HG03025 (cell line): Measurements from ENCODE around the gene DFFB.

Source experiments
- ATAC-seq: cut with Tn5 transposase; IDR thresholded peaks from one replicate; pipeline ENCODE4 v1.9.1; 2021; ENCODE audit warnings: mild to moderate bottlenecking, moderate library complexity; ENCODE audit not compliant: unreplicated experiment, low FRiP score

DFFB gene

DNA sequence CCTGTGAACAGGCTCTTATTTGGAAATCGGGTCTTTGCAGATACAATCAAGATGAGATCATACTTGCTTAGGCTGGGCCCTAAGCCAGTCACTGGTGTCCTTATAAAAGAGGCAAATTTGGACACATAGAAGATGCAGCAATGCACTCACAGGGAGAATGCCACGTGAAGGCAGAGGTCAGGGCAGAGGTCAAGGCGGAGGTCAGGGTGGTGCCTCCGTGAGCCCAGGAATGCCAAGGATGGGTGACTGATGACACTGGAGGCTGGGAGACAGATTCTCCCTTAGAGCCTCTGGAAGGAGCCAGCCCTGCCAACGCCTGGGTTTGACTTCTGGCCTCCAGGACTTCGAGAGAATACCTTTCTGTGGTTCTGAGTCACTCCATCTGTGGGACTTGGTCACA is 65.6 kb downstream of the DFFB start:
- ATAC-seq: no peak

DNA sequence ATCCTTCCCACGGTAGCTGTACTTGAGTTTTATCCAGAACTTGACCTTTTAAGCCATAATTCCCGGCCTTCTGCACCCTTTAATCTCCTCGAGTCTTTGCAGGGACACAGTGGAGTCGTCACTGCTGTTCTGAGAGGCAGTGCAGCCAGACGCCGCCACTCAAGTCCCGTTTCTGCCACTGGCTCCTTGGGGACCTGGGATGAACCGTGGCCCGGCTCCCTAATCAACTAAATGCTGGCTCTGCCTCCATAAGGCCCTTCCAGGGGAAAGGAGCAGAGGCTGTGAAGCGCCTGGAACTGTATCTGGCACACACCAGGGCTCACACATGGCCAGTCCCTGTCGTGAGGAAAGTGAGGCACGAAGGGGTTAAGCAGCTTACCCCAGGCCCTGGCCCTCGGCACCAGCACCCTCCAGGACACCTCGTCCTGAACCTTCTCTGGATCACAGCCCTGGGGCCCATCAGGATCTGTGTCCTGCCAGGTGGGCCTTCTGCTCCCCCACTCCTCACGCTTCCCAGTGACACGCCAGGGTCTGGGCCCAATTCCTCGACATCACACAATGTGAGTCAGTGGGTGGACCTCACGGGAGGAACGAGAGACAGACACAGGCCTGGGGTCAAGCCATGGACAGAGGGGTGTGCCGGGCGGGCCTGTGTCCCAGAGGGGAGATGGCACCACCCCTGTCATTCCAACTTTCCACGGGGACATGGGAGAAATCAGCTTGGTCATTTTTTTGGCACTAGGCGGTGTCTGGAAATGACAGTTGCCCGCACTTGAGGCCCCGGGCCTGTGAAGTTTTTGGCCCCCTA is 66.3 kb downstream of the DFFB start:
- ATAC-seq: no peak

DNA sequence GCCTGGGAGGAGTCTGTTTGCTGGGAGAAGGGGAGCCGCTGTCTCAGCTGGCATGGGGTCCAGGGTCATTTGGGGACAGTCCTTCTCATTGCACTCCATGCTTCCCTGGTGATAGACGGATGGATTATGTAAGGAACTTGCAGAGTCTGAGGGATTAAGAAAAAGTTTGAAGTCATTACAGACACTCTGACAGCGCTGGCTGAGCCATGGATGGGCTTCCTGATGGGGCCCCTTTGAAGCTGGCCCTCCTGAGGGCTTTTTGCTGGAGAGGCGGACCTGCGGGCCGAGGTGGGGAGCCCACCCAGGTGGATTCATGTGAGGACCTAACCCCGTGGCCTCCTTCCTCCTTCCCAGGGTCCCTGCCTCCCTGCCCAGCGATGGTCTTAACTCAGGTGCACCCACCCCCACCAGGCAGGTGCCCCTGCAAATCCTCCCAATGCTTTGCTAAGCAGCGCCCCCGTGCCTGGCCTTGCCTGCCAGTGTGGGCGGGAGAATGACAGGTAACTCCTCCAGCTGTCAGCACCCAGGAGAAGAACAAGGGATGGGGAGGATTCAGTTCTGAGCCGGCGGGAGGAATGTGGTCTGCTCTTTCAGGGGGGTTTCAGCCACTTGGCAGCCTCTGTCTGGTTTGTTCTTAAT is 67.0 kb downstream of the DFFB start:
- ATAC-seq: no peak

DNA sequence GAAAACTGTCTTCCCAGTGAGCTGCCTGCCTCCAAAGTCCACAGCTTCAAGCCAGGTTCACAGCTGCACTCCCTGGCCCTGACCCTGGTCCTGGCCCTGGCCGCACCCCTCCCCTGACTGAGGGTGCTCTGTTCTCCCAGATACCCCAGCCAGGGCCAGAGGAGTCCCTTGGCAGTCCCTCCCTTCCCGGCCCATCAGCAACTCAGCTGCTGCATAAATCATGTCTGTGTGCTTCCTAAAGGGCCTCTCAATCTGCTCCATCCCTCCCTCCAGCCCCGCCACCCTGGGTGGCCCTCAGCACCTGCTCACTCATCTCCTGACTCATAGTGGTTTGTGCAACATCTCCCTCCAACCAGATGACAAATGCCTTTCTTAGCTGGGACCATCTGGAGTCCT is 67.5 kb downstream of the DFFB start:
- no peak for ATAC-seq

DNA sequence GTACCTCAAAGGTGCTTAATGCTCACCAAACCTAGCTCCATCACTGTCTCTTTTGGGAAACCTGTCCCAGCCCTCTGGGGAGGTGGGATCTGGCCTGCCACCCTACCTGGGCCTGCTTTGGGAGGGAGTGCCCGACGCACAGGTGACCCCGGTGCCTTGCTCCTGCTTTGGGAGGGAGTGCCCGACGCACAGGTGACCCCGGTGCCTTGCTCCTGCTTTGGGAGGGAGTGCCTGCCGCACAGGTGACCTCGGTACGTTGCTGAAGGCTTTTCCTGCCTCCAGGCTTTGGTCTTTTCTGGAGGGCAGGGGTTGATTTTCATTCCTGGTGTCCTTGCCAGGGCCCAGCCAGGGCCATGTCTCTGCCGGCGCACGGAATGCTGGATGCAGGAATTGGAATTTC is 68.0 kb downstream of the DFFB start:
- no peak for ATAC-seq

DNA sequence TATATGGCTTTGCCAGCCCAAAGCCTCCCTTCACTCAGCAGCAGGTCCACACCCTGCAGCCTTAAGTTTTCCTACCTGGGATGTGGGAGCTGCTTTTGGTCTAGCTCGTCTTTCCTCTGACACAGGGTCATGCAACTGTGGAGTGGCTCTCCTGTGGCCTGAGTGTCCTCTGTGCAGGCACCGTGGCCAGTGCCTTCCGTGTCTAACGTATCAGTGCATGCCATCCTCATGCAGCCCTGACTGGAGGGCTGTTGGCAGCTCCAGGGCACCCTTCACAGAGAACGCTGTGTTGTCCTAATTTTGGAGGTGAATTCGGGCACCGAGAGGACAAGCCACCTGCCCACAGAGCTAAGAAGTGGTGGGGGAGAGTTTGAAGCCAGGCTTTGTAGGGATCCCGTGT is 68.5 kb downstream of the DFFB start:
- no peak for ATAC-seq

DNA sequence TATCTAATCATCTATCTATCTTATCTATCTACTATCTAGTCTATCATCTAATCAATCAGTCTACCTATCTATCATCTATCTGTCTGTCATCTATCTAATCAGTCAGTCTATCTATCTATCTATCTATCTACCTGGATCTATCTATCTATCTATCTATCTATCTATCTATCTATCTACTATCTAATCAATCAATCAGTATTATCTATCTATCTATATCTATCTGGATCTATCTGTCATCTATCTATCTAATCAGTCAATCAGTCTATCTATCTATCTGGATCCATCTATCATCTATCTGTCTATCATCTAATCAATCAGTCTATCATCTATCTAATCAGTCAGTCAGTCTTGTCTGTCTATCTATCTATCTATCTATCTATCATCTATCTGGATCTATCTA is 69.7 kb downstream of the DFFB start:
- ATAC-seq: no peak

DNA sequence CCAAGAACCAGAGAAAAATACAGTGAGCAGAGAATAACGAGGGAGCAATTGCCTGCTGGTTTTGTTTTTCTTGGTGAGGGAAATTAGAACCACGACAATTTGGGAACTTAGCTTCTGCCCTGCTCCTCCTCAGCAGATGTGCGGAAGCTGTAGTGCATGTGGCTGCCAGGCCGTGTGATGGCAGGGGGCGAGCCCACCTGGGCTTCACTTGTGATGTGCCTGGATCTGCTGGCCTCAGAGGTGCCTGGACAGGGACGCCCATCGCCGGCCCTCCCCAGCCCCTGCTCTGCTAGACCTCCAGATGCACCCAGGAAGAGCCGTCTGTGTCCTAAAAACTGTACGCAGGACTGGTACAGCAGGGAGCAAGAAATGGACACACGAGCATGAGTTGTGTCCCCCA is 71.3 kb downstream of the DFFB start:
- no peak for ATAC-seq

DNA sequence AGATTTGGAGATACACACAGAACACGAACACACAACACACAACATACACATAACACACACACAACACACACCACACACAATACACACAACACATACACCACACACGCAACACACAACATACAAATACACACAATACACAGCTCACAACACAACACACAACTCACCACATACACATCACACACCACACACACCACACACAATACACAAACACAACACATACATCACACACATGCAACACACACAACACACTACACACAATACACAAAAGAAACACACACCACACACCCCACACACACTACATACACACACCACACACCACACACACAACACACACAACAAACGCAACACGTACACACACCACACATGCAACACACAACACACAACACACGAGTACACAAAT is 71.8 kb downstream of the DFFB start:
- no peak for ATAC-seq

DNA sequence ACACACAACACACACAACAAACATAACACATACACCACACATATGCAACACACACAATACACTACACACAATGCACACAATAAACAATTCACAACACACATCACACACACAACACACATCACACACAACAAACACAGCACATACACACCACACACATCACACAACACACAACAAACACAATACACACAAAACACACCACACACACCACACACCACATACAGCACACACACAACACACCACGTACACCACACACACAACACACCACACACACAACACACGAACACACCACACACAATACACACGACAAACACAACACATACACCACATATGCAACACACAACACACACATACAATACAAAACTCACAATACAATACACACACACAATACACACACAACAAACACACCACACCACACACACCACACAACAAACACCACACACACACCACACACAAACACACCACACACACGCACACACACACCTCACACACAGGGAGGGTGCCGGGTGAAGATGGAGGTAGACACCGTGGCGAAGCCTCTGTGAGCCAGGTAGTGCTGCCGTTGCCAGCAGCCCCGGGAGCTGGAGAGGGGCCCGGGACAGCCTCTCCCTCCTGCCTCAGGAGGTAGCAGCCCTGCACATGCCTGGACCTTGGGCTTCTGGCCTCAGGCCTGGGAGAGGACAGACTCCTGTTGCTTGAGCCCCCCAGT is 73.2 kb downstream of the DFFB start:
- no peak for ATAC-seq

DNA sequence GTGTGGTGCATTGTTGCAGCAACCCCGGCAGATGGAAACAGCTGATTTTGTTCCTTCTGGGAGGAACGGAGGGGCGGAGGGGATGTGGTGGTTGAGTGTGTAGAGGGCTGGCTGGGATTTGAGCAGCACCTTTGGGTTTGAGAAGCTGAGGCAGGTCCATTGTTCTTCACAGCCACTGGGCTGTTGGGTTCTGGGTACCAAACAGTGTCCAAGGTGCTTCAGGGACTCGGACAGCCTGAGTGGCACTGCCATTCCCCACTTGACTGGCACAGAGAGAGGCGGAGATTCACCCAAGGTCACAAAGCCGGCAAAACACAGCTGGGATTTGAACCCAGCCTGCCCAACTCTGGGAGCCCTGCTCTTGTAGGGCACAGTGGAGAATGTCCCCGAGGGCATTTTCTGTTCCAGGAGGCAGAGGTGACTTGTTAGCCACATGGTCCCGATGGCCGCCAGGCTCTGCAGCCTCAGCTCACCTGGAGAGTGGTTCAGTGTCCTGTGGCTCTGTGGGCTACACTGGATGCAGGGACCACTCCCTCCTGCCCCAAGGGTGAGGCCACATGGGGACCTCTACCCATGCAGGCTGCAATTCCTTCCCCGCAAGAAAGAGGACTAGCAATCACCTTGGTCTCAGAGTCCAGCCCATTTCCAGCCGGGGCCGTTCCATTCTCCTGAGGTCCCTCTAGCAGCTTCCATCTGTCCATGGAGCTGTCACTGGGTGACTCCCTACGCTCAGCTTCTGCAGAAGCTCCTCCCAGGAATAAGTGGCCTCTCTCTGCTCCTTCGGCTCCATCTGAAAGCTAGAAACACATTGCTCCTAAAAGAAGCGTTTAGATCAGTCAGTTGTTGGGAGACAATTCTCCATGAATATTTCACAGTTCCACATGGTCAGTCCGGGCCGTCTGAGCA is 74.0 kb downstream of the DFFB start:
- ATAC-seq: no peak

DNA sequence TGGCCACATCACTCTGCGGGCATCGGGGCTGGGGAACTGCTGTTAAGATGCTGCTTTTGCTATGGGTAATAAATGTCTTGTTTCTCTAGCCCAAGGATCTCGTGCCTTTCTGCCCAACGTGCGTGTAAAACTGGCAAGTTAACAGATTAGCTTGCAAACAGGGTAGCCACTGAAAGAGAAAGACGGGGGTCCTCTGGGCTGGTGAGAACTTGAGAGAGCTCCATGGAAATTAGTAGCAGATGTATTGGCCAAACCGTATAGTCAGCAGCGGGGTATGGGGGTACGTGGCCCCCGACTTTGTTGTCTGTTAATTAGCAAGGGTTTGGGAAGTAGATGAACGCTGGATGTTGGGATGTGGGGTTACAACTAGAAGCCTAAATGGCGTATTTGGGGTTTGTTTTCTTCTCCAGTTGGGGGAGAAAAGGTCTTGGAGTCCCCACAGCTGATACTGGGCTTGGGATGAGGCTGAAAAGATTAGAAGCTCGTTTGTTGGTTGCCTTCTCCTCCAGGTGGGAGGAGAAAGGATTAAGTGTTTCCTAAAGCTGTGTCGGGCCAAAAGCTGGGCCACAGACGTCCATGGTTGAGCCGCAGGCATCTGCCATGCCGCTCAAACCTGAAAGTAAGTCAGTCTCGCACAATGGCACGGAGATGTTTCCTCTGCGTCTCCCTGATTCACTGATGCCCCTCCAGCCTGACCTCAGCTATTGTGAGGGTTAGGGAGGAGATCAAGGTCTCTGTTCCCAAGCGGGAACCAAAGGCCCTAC is 75.1 kb downstream of the DFFB start:
- ATAC-seq: no peak
